ENCODE data around the gene GLIPR1. TPM values are rescaled to one million over a fixed set of nuclear protein-coding genes. Genes with fewer than 3 reads are reported as not detected.

GLIPR1 gene
- 38.2 TPM for total RNA-seq
- long read RNA-seq, full-length matches to known transcripts = 21 of 26 reads
- long read RNA-seq, partial matches to known transcripts = 1 of 26 reads
- long read RNA-seq, other reads (novel, unspliced or antisense) = 4 of 26 reads

- DNase-seq (peak; percentile 76), ATAC-seq (peak; percentile 90)
- intact Hi-C loops (cut with DNase I) = no loop called here
- TF ChIP-seq, protein P1, sequence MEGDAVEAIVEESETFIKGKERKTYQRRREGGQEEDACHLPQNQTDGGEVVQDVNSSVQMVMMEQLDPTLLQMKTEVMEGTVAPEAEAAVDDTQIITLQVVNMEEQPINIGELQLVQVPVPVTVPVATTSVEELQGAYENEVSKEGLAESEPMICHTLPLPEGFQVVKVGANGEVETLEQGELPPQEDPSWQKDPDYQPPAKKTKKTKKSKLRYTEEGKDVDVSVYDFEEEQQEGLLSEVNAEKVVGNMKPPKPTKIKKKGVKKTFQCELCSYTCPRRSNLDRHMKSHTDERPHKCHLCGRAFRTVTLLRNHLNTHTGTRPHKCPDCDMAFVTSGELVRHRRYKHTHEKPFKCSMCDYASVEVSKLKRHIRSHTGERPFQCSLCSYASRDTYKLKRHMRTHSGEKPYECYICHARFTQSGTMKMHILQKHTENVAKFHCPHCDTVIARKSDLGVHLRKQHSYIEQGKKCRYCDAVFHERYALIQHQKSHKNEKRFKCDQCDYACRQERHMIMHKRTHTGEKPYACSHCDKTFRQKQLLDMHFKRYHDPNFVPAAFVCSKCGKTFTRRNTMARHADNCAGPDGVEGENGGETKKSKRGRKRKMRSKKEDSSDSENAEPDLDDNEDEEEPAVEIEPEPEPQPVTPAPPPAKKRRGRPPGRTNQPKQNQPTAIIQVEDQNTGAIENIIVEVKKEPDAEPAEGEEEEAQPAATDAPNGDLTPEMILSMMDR (IDR thresholded peaks at IDR 0.05) = no peak
- Histone ChIP-seq H3K36me3 (no peaks in the 10 kb centered on the region), H3K4me1 (peaks cover 20% of the 10 kb centered on the region), H3K4me3 (peak within 1 kb of the TSS; percentile 52), H3K27ac (peak within 1 kb of the TSS; percentile 84), H3K9me3 (no peaks in the 10 kb centered on the region), H3K27me3 (no peaks in the 10 kb centered on the region)
Observed at GRCh38 chr12:75480469-75480949, at the start of gene GLIPR1. TSS of gene GLIPR1 (plus strand) at chr12:75480755. CDS start at chr12:75480881, 126 bp downstream.

DNA sequence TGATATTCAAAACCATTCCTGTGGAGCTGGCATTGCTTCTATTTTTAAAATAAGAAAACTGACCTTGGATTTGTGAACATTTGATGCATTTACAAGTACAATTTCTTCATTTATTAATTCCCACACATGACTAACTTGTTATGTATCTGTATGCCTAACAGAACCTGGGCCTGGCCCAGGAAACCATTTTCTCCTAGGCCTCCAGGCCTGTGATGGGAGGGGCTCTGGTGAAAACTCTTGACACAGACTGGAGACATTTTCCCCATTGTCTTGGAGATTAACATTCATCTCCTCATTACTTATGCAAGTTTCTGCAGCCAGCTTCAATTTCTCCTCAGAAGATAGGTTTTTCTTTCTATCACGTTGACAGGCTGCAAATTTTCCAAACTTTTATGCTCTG lies 47.6 kb upstream of the GLIPR1 start:
- Histone ChIP-seq H3K9me3 (peaks cover under 1% of the 10 kb centered on the region), H3K36me3 (no peaks in the 10 kb centered on the region), H3K27ac (no peak overlapping the region), H3K27me3 (no peaks in the 10 kb centered on the region), H3K4me1 (no peaks in the 10 kb centered on the region), H3K4me3 (no peak overlapping the region)
- intact Hi-C loops (cut with DNase I) = no loop called here
- DNase-seq (no peak), ATAC-seq (no peak)
- TF ChIP-seq, protein P1 (IDR thresholded peaks at IDR 0.05) = no peak

DNA sequence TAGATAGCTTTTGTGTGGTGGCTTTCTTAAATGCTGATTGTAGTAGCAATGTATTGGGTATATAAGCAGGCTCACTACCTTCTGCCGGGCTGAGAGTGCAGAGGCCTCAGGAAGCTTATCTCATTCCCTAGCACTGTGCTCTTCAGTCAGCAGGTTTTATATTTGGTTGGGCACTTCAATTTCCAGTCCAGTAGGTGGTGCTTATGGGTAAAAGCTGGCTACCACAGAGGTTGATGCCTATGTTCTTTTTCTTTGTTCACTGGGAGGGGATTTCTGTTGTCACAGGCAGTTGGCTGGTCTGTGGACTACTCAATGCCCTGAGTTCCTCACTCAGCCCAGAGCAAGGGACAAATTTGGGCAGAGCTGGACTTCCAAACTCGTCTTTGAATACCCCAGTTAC lies 43.0 kb upstream of the GLIPR1 start:
- no peaks in the 10 kb centered on the region for H3K36me3 ChIP-seq
- intact Hi-C loops (cut with DNase I) = no loop called here
- H3K4me3 ChIP-seq = no peak overlapping the region
- H3K27me3 ChIP-seq = no peaks in the 10 kb centered on the region
- H3K27ac ChIP-seq = no peak overlapping the region
- H3K4me1 ChIP-seq = no peaks in the 10 kb centered on the region
- DNase-seq (no peak), ATAC-seq (peak; percentile 80)
- H3K9me3 ChIP-seq = no peaks in the 10 kb centered on the region
- TF ChIP-seq, protein P1 (IDR thresholded peaks at IDR 0.05) = peak; percentile 36

DNA sequence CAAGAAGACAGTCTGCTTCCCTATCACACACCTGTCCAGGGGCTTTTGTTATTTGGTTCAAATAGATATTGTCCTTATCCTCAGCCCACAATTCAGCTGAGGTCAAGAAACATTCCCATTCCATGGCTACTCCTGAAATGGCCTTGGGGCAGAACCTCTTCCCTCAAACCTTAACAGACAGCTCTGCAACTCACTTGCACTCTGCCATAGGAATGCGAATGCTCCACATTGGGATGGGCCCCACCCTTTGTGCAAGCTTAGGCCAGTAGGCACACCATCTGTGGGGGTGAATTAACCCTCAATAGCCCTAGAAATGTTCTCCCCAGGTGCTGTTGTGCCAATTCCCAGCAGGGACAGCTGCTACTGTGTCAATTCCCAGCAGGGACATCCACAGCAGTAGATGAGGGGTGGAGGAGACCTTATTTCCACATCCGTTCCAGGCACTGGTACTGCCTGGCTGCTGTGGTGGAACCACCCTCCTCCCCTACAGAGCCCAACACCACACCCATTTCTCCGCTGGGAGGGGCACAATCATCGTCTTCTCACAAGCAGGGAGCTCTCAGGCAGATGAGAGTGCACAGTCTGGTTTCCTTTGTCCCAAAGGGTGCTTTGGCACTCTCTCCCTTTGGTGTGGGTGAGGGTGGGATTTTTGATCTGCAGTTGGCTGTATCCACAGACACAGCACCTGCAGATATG lies 42.3 kb upstream of the GLIPR1 start:
- TF ChIP-seq, protein P1 (IDR thresholded peaks at IDR 0.05) = no peak
- DNase-seq (no peak), ATAC-seq (peak; percentile 50)
- Histone ChIP-seq H3K27me3 (no peaks in the 10 kb centered on the region), H3K27ac (no peak overlapping the region), H3K4me1 (no peaks in the 10 kb centered on the region), H3K4me3 (no peak overlapping the region), H3K9me3 (no peaks in the 10 kb centered on the region), H3K36me3 (no peaks in the 10 kb centered on the region)
- intact Hi-C loops (cut with DNase I) = no loop called here

GRCh38 chr12:75439048-75439447 lies 41.5 kb upstream of the GLIPR1 start:
- intact Hi-C loops (cut with DNase I) = no loop called here
- H3K27me3 ChIP-seq = no peaks in the 10 kb centered on the region
- no peak overlapping the region for H3K4me3 ChIP-seq
- H3K27ac ChIP-seq = no peak overlapping the region
- ATAC-seq (no peak), DNase-seq (no peak)
- TF ChIP-seq, protein P1 (IDR thresholded peaks at IDR 0.05) = no peak
- H3K9me3 ChIP-seq = no peaks in the 10 kb centered on the region
- H3K4me1 ChIP-seq = no peaks in the 10 kb centered on the region
- H3K36me3 ChIP-seq = no peaks in the 10 kb centered on the region
